Upper lobe of right lung (tissue), 1 donor: ENCODE measurements around the gene MLN. TPM values are rescaled to one million over a fixed set of nuclear protein-coding genes. Genes with fewer than 3 reads are reported as not detected.

ENCODE experiments used
- ATAC-seq: fragments of 200-7000 bp; cut with Tn5 transposase; one replicate; pipeline ENCODE4 v1.9.1; 2020; ENCODE audit warnings: mild to moderate bottlenecking, moderate library complexity
- DNase-seq: peaks from one replicate; pipeline ENCODE4 v3.0.0-alpha.2; 2020
- H3K27ac ChIP-seq: fragments of 200-600 bp; one replicate; pipeline ENCODE4 v1.8.0; 2022
- H3K27me3 ChIP-seq: fragments of 200-600 bp; one replicate; pipeline ENCODE4 v1.8.0; 2022; ENCODE audit warnings: mild to moderate bottlenecking
- H3K36me3 ChIP-seq: fragments of 200-600 bp; one replicate; pipeline ENCODE4 v1.8.0; 2022
- H3K4me1 ChIP-seq: fragments of 200-600 bp; one replicate; pipeline ENCODE4 v1.8.0; 2022
- H3K4me3 ChIP-seq: fragments of 200-600 bp; one replicate; pipeline ENCODE4 v1.8.0; 2022; ENCODE audit warnings: mild to moderate bottlenecking
- H3K9me3 ChIP-seq: fragments of 200-600 bp; one replicate; pipeline ENCODE4 v1.8.0; 2022
- CTCF ChIP-seq: fragments of 200-600 bp; IDR thresholded peaks from one replicate; pipeline ENCODE4 v1.8.0; 2022; ENCODE audit warnings: antibody characterized with exemption
- intact Hi-C: fragments of 100-400 bp; cut with DNase I; formaldehyde crosslinking; loops from one replicate; pipeline ENCODE4 v1.11.0; 2022
- total RNA-seq: library from RNA; stranded (reverse); fragmentation: NEBNext Ultra II Directional; extraction: Animal tissue kit (Norgen Biotek cat#: 25700); gene quantifications from one replicate; pipeline ENCODE4 v1.2.1, GENCODE V29; 2021
- donor health status: DM: no; HTN: yes; CAD: no; lungs with severe emphysema.

Gene MLN
- total RNA-seq, 1 donor from 2014 or later = not detected

GRCh38 chr6:33827546-33828451, 24.0 kb upstream of the MLN start:
- H3K27ac ChIP-seq = no peak overlapping the region
- DNase-seq = no peak
- H3K9me3 ChIP-seq = no peaks in the 10 kb centered on the region
- H3K4me3 ChIP-seq = no peak overlapping the region
- intact Hi-C loops = no loop called here
- peaks cover 5% of the 10 kb centered on the region for H3K27me3 ChIP-seq
- no peak for TF ChIP-seq CTCF
- H3K36me3 ChIP-seq = no peaks in the 10 kb centered on the region
- no peak for ATAC-seq
- no peaks in the 10 kb centered on the region for H3K4me1 ChIP-seq

GRCh38 chr6:33826537-33826936, 22.7 kb upstream of the MLN start:
- ATAC-seq = no peak
- H3K27me3 ChIP-seq = peaks cover 4% of the 10 kb centered on the region
- TF ChIP-seq CTCF = no peak
- intact Hi-C loops = no loop called here
- H3K36me3 ChIP-seq = no peaks in the 10 kb centered on the region
- H3K27ac ChIP-seq = no peak overlapping the region
- DNase-seq = no peak
- H3K9me3 ChIP-seq = no peaks in the 10 kb centered on the region
- H3K4me3 ChIP-seq = no peak overlapping the region
- H3K4me1 ChIP-seq = no peaks in the 10 kb centered on the region

- no peaks in the 10 kb centered on the region for H3K4me1 ChIP-seq
- no peak for TF ChIP-seq CTCF
- H3K4me3 ChIP-seq = peak overlapping the region; percentile 17
- peak; percentile 89 for ATAC-seq
- peak; percentile 81 for DNase-seq
- intact Hi-C loops = no loop called here
- H3K36me3 ChIP-seq = no peaks in the 10 kb centered on the region
- no peaks in the 10 kb centered on the region for H3K27me3 ChIP-seq
- no peaks in the 10 kb centered on the region for H3K9me3 ChIP-seq
- peak overlapping the region; percentile 4 for H3K27ac ChIP-seq
Observed at GRCh38 chr6:33824461-33825154, 20.8 kb upstream of the MLN start.

- Histone ChIP-seq H3K27me3 (no peaks in the 10 kb centered on the region), H3K27ac (no peak overlapping the region), H3K4me1 (no peaks in the 10 kb centered on the region), H3K36me3 (no peaks in the 10 kb centered on the region), H3K9me3 (no peaks in the 10 kb centered on the region), H3K4me3 (no peak overlapping the region)
- TF ChIP-seq CTCF = no peak
- intact Hi-C loops = no loop called here
- DNase-seq (no peak), ATAC-seq (no peak)
Observed at GRCh38 chr6:33823806-33824205, 20.0 kb upstream of the MLN start.

GRCh38 chr6:33822575-33823395, 19.0 kb upstream of the MLN start:
- ATAC-seq (no peak), DNase-seq (no peak)
- H3K4me1 ChIP-seq = no peaks in the 10 kb centered on the region
- TF ChIP-seq CTCF = peak; percentile 11
- intact Hi-C loops = no loop called here
- H3K27me3 ChIP-seq = no peaks in the 10 kb centered on the region
- no peaks in the 10 kb centered on the region for H3K9me3 ChIP-seq
- H3K36me3 ChIP-seq = no peaks in the 10 kb centered on the region
- H3K27ac ChIP-seq = no peak overlapping the region
- no peak overlapping the region for H3K4me3 ChIP-seq
